ENCODE data around the gene SMARCA1. TPM values are rescaled to one million over a fixed set of nuclear protein-coding genes. Genes with fewer than 3 reads are reported as not detected.
A peak's percentile ranks its signal among the peaks of the same experiment; 100 is the strongest.

SMARCA1 gene
- total RNA-seq, 1 experiment from 2014 or later: 35.6 TPM

DNA sequence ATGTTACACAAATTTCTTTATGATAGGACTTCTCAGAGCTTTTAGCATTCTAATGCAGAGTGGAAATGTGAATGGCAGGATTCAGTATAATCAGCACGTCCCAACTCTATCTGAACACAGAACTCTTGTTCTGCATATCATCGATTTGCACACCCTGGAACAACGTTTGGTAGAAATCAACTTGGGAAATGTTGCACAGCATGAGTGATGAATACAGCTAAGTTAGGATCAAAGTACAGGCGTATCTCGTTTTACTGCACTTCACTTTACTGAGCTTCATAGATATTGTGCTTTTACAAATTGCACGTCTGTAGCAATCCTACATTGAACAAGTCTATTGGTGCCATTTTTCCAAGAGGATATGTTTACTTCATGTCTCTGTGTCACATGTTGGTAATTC is 70.8 kb downstream of the SMARCA1 start:
- ATAC-seq (no peak), DNase-seq (no peak)
- Histone ChIP-seq H3K9me2 (replicated peaks; ENCODE audit: low read length) (no peaks in the 10 kb centered on the region), H3F3A (ENCODE audit: low read length, unreplicated experiment) (no peaks in the 10 kb centered on the region), H3K27ac (ENCODE audit: low read length) (0 out of 2 replicates have a peak overlapping the region, but pooled peaks have one; percentile 6), H3K4me3 (ENCODE audit: low read length) (no peak overlapping the region), H3K79me2 (ENCODE audit: low read length) (no peaks in the 10 kb centered on the region), H3K36me3 (ENCODE audit: low read depth, low read length) (no peaks in the 10 kb centered on the region), H3K4me1 (ENCODE audit: insufficient read depth, low read length) (peaks cover 6% of the 10 kb centered on the region; the same call in 1 of the 2 replicates), H3K27me3 (ENCODE audit: low read length) (no peaks in the 10 kb centered on the region), H3K9ac (ENCODE audit: low read length) (no peak overlapping the region), H4K20me1 (ENCODE audit: low read length) (no peaks in the 10 kb centered on the region), H2AFZ (ENCODE audit: low read length) (no peak overlapping the region), H3K4me2 (ENCODE audit: low read length) (no peak overlapping the region), H3K9me3 (ENCODE audit: low read length) (no peaks in the 10 kb centered on the region)
- CTCF ChIA-PET: no interaction called here
- no peak for TF ChIP-seq EZH2phosphoT487 (IDR thresholded peaks at IDR 0.05; ENCODE audit: borderline replicate concordance, low read length)
- TF ChIP-seq EZH2 (IDR thresholded peaks at IDR 0.05; ENCODE audit: low read length, unreplicated experiment): no peak
- TF ChIP-seq, protein P1, sequence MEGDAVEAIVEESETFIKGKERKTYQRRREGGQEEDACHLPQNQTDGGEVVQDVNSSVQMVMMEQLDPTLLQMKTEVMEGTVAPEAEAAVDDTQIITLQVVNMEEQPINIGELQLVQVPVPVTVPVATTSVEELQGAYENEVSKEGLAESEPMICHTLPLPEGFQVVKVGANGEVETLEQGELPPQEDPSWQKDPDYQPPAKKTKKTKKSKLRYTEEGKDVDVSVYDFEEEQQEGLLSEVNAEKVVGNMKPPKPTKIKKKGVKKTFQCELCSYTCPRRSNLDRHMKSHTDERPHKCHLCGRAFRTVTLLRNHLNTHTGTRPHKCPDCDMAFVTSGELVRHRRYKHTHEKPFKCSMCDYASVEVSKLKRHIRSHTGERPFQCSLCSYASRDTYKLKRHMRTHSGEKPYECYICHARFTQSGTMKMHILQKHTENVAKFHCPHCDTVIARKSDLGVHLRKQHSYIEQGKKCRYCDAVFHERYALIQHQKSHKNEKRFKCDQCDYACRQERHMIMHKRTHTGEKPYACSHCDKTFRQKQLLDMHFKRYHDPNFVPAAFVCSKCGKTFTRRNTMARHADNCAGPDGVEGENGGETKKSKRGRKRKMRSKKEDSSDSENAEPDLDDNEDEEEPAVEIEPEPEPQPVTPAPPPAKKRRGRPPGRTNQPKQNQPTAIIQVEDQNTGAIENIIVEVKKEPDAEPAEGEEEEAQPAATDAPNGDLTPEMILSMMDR (conservative IDR thresholded peaks at IDR 0.05; ENCODE audit: low read depth, low read length): no peak
- BruUV-seq (replicated peaks): no TSS peak
- intact Hi-C loops (cut with micrococcal nuclease): no loop called here
- POLR2A ChIA-PET (ENCODE audit: unreplicated experiment): no interaction called here

DNA sequence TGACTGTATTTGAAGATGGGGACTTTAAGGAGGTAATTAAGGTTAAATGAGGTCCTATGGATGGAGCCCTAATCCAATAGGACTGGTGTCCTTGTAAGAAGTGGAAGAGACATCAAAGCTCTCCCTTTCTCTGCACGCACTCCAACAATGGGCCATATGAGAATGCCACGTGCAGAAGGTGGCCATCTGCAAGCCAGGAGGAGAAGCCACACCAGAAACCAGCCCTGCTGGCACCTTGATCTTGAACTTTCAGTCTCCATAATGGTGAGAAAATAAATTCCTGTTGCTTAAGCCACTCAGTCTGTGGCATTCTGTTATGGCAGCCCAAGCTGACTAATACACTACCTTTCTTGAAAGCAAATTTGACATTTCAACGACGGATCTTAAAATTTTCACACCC is 73.2 kb downstream of the SMARCA1 start:
- ATAC-seq (no peak), DNase-seq (no peak)
- no TSS peak for BruUV-seq (replicated peaks)
- H3K9me3 ChIP-seq (ENCODE audit: low read length): no peaks in the 10 kb centered on the region
- TF ChIP-seq EZH2 (IDR thresholded peaks at IDR 0.05; ENCODE audit: low read length, unreplicated experiment): no peak
- TF ChIP-seq EZH2phosphoT487 (IDR thresholded peaks at IDR 0.05; ENCODE audit: borderline replicate concordance, low read length): no peak
- TF ChIP-seq, protein P1 (conservative IDR thresholded peaks at IDR 0.05; ENCODE audit: low read depth, low read length): no peak
- H3K27ac ChIP-seq (ENCODE audit: low read length): no peak overlapping the region
- intact Hi-C loops (cut with micrococcal nuclease): no loop called here
- H3K4me1 ChIP-seq (ENCODE audit: insufficient read depth, low read length): peaks cover 6% of the 10 kb centered on the region; the same call in 1 of the 2 replicates
- no peak overlapping the region for H2AFZ ChIP-seq (ENCODE audit: low read length)
- ChIA-PET POLR2A (ENCODE audit: unreplicated experiment) (no interaction called here), CTCF (no interaction called here)
- no peak overlapping the region for H3K4me2 ChIP-seq (ENCODE audit: low read length)
- H3K9ac ChIP-seq (ENCODE audit: low read length): no peak overlapping the region
- no peaks in the 10 kb centered on the region for H3F3A ChIP-seq (ENCODE audit: low read length, unreplicated experiment)
- H3K27me3 ChIP-seq (ENCODE audit: low read length): no peaks in the 10 kb centered on the region
- H3K79me2 ChIP-seq (ENCODE audit: low read length): no peaks in the 10 kb centered on the region
- H3K9me2 ChIP-seq (replicated peaks; ENCODE audit: low read length): no peaks in the 10 kb centered on the region
- H3K4me3 ChIP-seq (ENCODE audit: low read length): no peak overlapping the region
- H3K36me3 ChIP-seq (ENCODE audit: low read depth, low read length): no peaks in the 10 kb centered on the region
- no peaks in the 10 kb centered on the region for H4K20me1 ChIP-seq (ENCODE audit: low read length)

DNA sequence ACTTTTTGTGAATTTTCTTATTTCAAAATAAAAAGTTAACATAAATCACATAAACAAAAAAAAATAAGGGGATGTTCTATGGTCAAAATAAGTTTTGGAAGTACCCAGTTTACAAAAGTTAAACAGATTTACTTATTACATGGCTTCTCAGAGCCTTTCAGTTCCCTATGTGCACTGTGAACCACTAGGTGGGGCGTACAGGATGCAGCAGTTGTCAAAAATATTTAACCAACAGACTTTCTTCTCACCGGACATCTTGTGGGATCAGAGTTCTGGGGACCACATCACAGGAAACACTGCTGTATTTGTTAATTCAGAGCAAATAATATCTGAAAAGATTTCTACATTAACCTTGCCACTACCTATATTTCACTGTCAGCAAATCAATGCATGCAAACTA is 74.1 kb downstream of the SMARCA1 start:
- H4K20me1 ChIP-seq (ENCODE audit: low read length): no peaks in the 10 kb centered on the region
- POLR2A ChIA-PET (ENCODE audit: unreplicated experiment): no interaction called here
- DNase-seq: no peak
- CTCF ChIA-PET: no interaction called here
- H3K27me3 ChIP-seq (ENCODE audit: low read length): no peaks in the 10 kb centered on the region
- no peak overlapping the region for H3K4me2 ChIP-seq (ENCODE audit: low read length)
- no peak for TF ChIP-seq EZH2phosphoT487 (IDR thresholded peaks at IDR 0.05; ENCODE audit: borderline replicate concordance, low read length)
- TF ChIP-seq, protein P1 (conservative IDR thresholded peaks at IDR 0.05; ENCODE audit: low read depth, low read length): peak; percentile 37
- no peak overlapping the region for H3K9ac ChIP-seq (ENCODE audit: low read length)
- intact Hi-C loops (cut with micrococcal nuclease): no loop called here
- H3K27ac ChIP-seq (ENCODE audit: low read length): no peak overlapping the region
- H3K9me2 ChIP-seq (replicated peaks; ENCODE audit: low read length): no peaks in the 10 kb centered on the region
- H2AFZ ChIP-seq (ENCODE audit: low read length): no peak overlapping the region
- no peak overlapping the region for H3K4me3 ChIP-seq (ENCODE audit: low read length)
- H3K79me2 ChIP-seq (ENCODE audit: low read length): no peaks in the 10 kb centered on the region
- no peaks in the 10 kb centered on the region for H3F3A ChIP-seq (ENCODE audit: low read length, unreplicated experiment)
- no peak for ATAC-seq
- no TSS peak for BruUV-seq (replicated peaks)
- no peaks in the 10 kb centered on the region for H3K9me3 ChIP-seq (ENCODE audit: low read length)
- no peaks in the 10 kb centered on the region for H3K36me3 ChIP-seq (ENCODE audit: low read depth, low read length)
- peaks cover 6% of the 10 kb centered on the region; the same call in 1 of the 2 replicates for H3K4me1 ChIP-seq (ENCODE audit: insufficient read depth, low read length)
